ENCODE measurements around the gene GGA2. TPM values are rescaled to one million over a fixed set of nuclear protein-coding genes. Genes with fewer than 3 reads are reported as not detected.
"Not testable (repeated sequence)": the region's sequence is repeated elsewhere in the genome, so short reads cannot be mapped to it uniquely, and the experiment has no call there.

GGA2 gene
- total RNA-seq, 5 donors from 2014 or later (not counting 1 experiment from before 2014, with no cell fraction given) = 84.0 to 146 (median 99.6) TPM

- Histone ChIP-seq H3K4me3 (ENCODE audit: control insufficient read depth in 1 of 2, extremely low read depth in 1 of 2, low read length in 1 of 2) (no peak overlapping the region), H3K9me3 (no peaks in the 10 kb centered on the region), H3K27me3 (replicated peaks in 1 of 2; ENCODE audit: control insufficient read depth in 2 of 2, extremely low read depth in 1 of 2, insufficient read depth in 2 of 2, low read length in 1 of 2) (no peaks in the 10 kb centered on the region), H3K4me1 (ENCODE audit: control insufficient read depth in 1 of 2, extremely low read depth in 1 of 2, insufficient read depth in 2 of 2, low read length in 2 of 2) (peaks cover 3 to 64% of the 10 kb centered on the region in 2 experiments), H3K36me3 (ENCODE audit: control insufficient read depth in 2 of 2, extremely low read depth in 1 of 2, insufficient read depth in 1 of 2, low read length in 1 of 2) (no peaks in the 10 kb centered on the region), H3K27ac (ENCODE audit: low read length) (no peak overlapping the region)
- H3K27me3 Mint-ChIP-seq = no peaks in the 10 kb centered on the region
- no peaks in the 10 kb centered on the region for H3K9me3 Mint-ChIP-seq
- CTCF ChIA-PET = no interaction called here
- ATAC-seq (replicated peaks in 1 of 4) (no peak), DNase-seq (no peak)
- peak overlapping the region; percentile 82 to 90 (median 84) for H3K4me3 Mint-ChIP-seq
- 70% methylated on average over 2 of the region's 7 CpGs for WGBS (ENCODE audit: insufficient coverage)
- peaks cover 55 to 73% (median 71%) of the 10 kb centered on the region in 3 donors for H3K4me1 Mint-ChIP-seq
- POLR2A ChIA-PET = no interaction called here
- H3K27ac Mint-ChIP-seq = no peak overlapping the region
- peaks cover 6% of the 10 kb centered on the region for H3K36me3 Mint-ChIP-seq
Measured at GRCh38 chr16:23511731-23512130, 1.4 kb upstream of the GGA2 start.

GRCh38 chr16:23510915-23511270, 599 bp upstream of the GGA2 start:
- DNase-seq; H3K36me3 Mint-ChIP-seq; H3K27ac ChIP-seq (ENCODE audit: low read length); H3K9me3 ChIP-seq; H3K27me3 Mint-ChIP-seq; H3K27me3 ChIP-seq (replicated peaks in 1 of 2; ENCODE audit: control insufficient read depth in 2 of 2, extremely low read depth in 1 of 2, insufficient read depth in 2 of 2, low read length in 1 of 2); H3K36me3 ChIP-seq (ENCODE audit: control insufficient read depth in 2 of 2, extremely low read depth in 1 of 2, insufficient read depth in 1 of 2, low read length in 1 of 2); H3K9me3 Mint-ChIP-seq; ATAC-seq (replicated peaks in 1 of 4); CTCF ChIA-PET: not testable (repeated sequence)
- H3K4me3 Mint-ChIP-seq = peak overlapping the region; percentile 82 to 90 (median 84)
- H3K27ac Mint-ChIP-seq = peak overlapping the region in 1 of 2 donors; percentile 74
- 89% methylated on average over 3 of the region's 10 CpGs for WGBS (ENCODE audit: insufficient coverage)
- peaks cover 5 to 65% of the 10 kb centered on the region in 2 experiments for H3K4me1 ChIP-seq (ENCODE audit: control insufficient read depth in 1 of 2, extremely low read depth in 1 of 2, insufficient read depth in 2 of 2, low read length in 2 of 2)
- POLR2A ChIA-PET = interaction anchor here in 1 of 2 donors (0.5 kb wide), 1 partner anchor 74 kb away, joined by 3 read pairs; no protein-coding TSS in a partner anchor
- peaks cover 55 to 74% (median 71%) of the 10 kb centered on the region in 3 donors for H3K4me1 Mint-ChIP-seq
- peak overlapping the region; percentile 53 to 70 for H3K4me3 ChIP-seq (ENCODE audit: control insufficient read depth in 1 of 2, extremely low read depth in 1 of 2, low read length in 1 of 2)

- Mint-ChIP-seq H3K9me3 (no peaks in the 10 kb centered on the region), H3K36me3 (peaks cover 6% of the 10 kb centered on the region), H3K4me1 (peaks cover 55 to 75% (median 70%) of the 10 kb centered on the region in 3 donors), H3K27me3 (no peaks in the 10 kb centered on the region), H3K27ac (peak overlapping the region; percentile 62 to 82), H3K4me3 (peak overlapping the region; percentile 88 to 92 (median 90))
- CTCF ChIA-PET = no interaction called here
- WGBS (ENCODE audit: insufficient coverage) = 0% methylated on average over 9 of the region's 17 CpGs
- DNase-seq (peak in 30 of 35 experiments; percentile 11 to 65 (median 28)), ATAC-seq (replicated peaks in 1 of 4) (peak; percentile 48 to 56 (median 52))
- H3K9me3 ChIP-seq = no peaks in the 10 kb centered on the region
- H3K4me1 ChIP-seq (ENCODE audit: control insufficient read depth in 1 of 2, extremely low read depth in 1 of 2, insufficient read depth in 2 of 2, low read length in 2 of 2) = peaks cover 5 to 64% of the 10 kb centered on the region in 2 experiments
- POLR2A ChIA-PET = interaction anchor here in 1 of 2 donors (1.5 kb wide), 1 partner anchor 27 kb away, joined by 6 read pairs; no protein-coding TSS in a partner anchor
- peak overlapping the region; percentile 53 to 70 for H3K4me3 ChIP-seq (ENCODE audit: control insufficient read depth in 1 of 2, extremely low read depth in 1 of 2, low read length in 1 of 2)
- no peaks in the 10 kb centered on the region for H3K27me3 ChIP-seq (replicated peaks in 1 of 2; ENCODE audit: control insufficient read depth in 2 of 2, extremely low read depth in 1 of 2, insufficient read depth in 2 of 2, low read length in 1 of 2)
- H3K36me3 ChIP-seq (ENCODE audit: control insufficient read depth in 2 of 2, extremely low read depth in 1 of 2, insufficient read depth in 1 of 2, low read length in 1 of 2) = no peaks in the 10 kb centered on the region
- no peak overlapping the region for H3K27ac ChIP-seq (ENCODE audit: low read length)
Measured at GRCh38 chr16:23509782-23510163, 521 bp downstream of the GGA2 start.

GRCh38 chr16:23509441-23509754, 896 bp downstream of the GGA2 start:
- Histone ChIP-seq H3K36me3 (ENCODE audit: control insufficient read depth in 2 of 2, extremely low read depth in 1 of 2, insufficient read depth in 1 of 2, low read length in 1 of 2) (no peaks in the 10 kb centered on the region), H3K27me3 (replicated peaks in 1 of 2; ENCODE audit: control insufficient read depth in 2 of 2, extremely low read depth in 1 of 2, insufficient read depth in 2 of 2, low read length in 1 of 2) (no peaks in the 10 kb centered on the region), H3K9me3 (no peaks in the 10 kb centered on the region), H3K4me3 (ENCODE audit: control insufficient read depth in 1 of 2, extremely low read depth in 1 of 2, low read length in 1 of 2) (peak overlapping the region; percentile 53 to 70), H3K4me1 (ENCODE audit: control insufficient read depth in 1 of 2, extremely low read depth in 1 of 2, insufficient read depth in 2 of 2, low read length in 2 of 2) (peaks cover 5 to 64% of the 10 kb centered on the region in 2 experiments), H3K27ac (ENCODE audit: low read length) (peak overlapping the region; percentile 1)
- H3K27ac Mint-ChIP-seq = peak overlapping the region; percentile 29 to 62
- peaks cover 55 to 75% (median 70%) of the 10 kb centered on the region in 3 donors for H3K4me1 Mint-ChIP-seq
- peak overlapping the region; percentile 88 to 92 (median 90) for H3K4me3 Mint-ChIP-seq
- ATAC-seq (replicated peaks in 1 of 4) = no peak
- DNase-seq = no peak
- H3K36me3 Mint-ChIP-seq = peaks cover 6% of the 10 kb centered on the region
- no CpG with 5 or more reads among the region's 5 CpGs for WGBS (ENCODE audit: insufficient coverage)
- H3K9me3 Mint-ChIP-seq = no peaks in the 10 kb centered on the region
- CTCF ChIA-PET = no interaction called here
- no peaks in the 10 kb centered on the region for H3K27me3 Mint-ChIP-seq
- POLR2A ChIA-PET = interaction anchor here in 1 of 2 donors (1.5 kb wide), 1 partner anchor 27 kb away, joined by 6 read pairs; no protein-coding TSS in a partner anchor

- H3K27ac Mint-ChIP-seq = peak overlapping the region; percentile 29 to 62
- no peak for ATAC-seq (replicated peaks in 1 of 4)
- Histone ChIP-seq H3K27ac (ENCODE audit: low read length) (peak overlapping the region; percentile 1), H3K9me3 (no peaks in the 10 kb centered on the region), H3K36me3 (ENCODE audit: control insufficient read depth in 2 of 2, extremely low read depth in 1 of 2, insufficient read depth in 1 of 2, low read length in 1 of 2) (no peaks in the 10 kb centered on the region), H3K4me3 (ENCODE audit: control insufficient read depth in 1 of 2, extremely low read depth in 1 of 2, low read length in 1 of 2) (peak overlapping the region; percentile 53 to 70), H3K27me3 (replicated peaks in 1 of 2; ENCODE audit: control insufficient read depth in 2 of 2, extremely low read depth in 1 of 2, insufficient read depth in 2 of 2, low read length in 1 of 2) (no peaks in the 10 kb centered on the region), H3K4me1 (ENCODE audit: control insufficient read depth in 1 of 2, extremely low read depth in 1 of 2, insufficient read depth in 2 of 2, low read length in 2 of 2) (peaks cover 5 to 64% of the 10 kb centered on the region in 2 experiments)
- DNase-seq = no peak
- ChIA-PET CTCF (no interaction called here), POLR2A (interaction anchor here in 1 of 2 donors (1.5 kb wide), 1 partner anchor 26 kb away, joined by 6 read pairs; no protein-coding TSS in a partner anchor)
- H3K36me3 Mint-ChIP-seq = peaks cover 6% of the 10 kb centered on the region
- no peaks in the 10 kb centered on the region for H3K9me3 Mint-ChIP-seq
- H3K27me3 Mint-ChIP-seq = no peaks in the 10 kb centered on the region
- WGBS (ENCODE audit: insufficient coverage) = 76% methylated on average over 21 of the region's 28 CpGs
- H3K4me3 Mint-ChIP-seq = peak overlapping the region; percentile 88 to 92 (median 90)
- peaks cover 57 to 75% (median 65%) of the 10 kb centered on the region in 3 donors for H3K4me1 Mint-ChIP-seq
Measured at GRCh38 chr16:23508589-23509440, 1.5 kb downstream of the GGA2 start.

- peaks cover 6% of the 10 kb centered on the region for H3K36me3 Mint-ChIP-seq
- H3K27me3 ChIP-seq (replicated peaks in 1 of 2; ENCODE audit: control insufficient read depth in 2 of 2, extremely low read depth in 1 of 2, insufficient read depth in 2 of 2, low read length in 1 of 2) = no peaks in the 10 kb centered on the region
- no peaks in the 10 kb centered on the region for H3K9me3 Mint-ChIP-seq
- no peak for ATAC-seq (replicated peaks in 1 of 4)
- H3K4me1 Mint-ChIP-seq = peaks cover 65 to 86% (median 76%) of the 10 kb centered on the region in 3 donors
- 85% methylated on average over 8 of the region's 8 CpGs for WGBS (ENCODE audit: insufficient coverage)
- POLR2A ChIA-PET = no interaction called here
- H3K36me3 ChIP-seq (ENCODE audit: control insufficient read depth in 2 of 2, extremely low read depth in 1 of 2, insufficient read depth in 1 of 2, low read length in 1 of 2) = peaks cover 0 to 3% of the 10 kb centered on the region in 2 donors
- peaks cover 5 to 70% of the 10 kb centered on the region in 2 experiments for H3K4me1 ChIP-seq (ENCODE audit: control insufficient read depth in 1 of 2, extremely low read depth in 1 of 2, insufficient read depth in 2 of 2, low read length in 2 of 2)
- H3K27ac ChIP-seq (ENCODE audit: low read length) = no peak overlapping the region
- no peak overlapping the region for H3K4me3 ChIP-seq (ENCODE audit: control insufficient read depth in 1 of 2, extremely low read depth in 1 of 2, low read length in 1 of 2)
- CTCF ChIA-PET = interaction anchor here in 1 of 2 donors (0.6 kb wide), 1 partner anchor 74 kb away, joined by 4 read pairs; no protein-coding TSS in a partner anchor
- no peaks in the 10 kb centered on the region for H3K9me3 ChIP-seq
- DNase-seq = no peak
- peak overlapping the region in 2 of 3 donors; percentile 1 to 40 for H3K4me3 Mint-ChIP-seq
- H3K27ac Mint-ChIP-seq = peak overlapping the region; percentile 13 to 74
- no peaks in the 10 kb centered on the region for H3K27me3 Mint-ChIP-seq
Measured at GRCh38 chr16:23506606-23506994, 3.7 kb downstream of the GGA2 start.
